HG03442 (cell line): ENCODE results near the gene GJA5.
"Not testable (repeated sequence)": the region's sequence is repeated elsewhere in the genome, so short reads cannot be mapped to it uniquely, and the experiment has no call there.

Source experiments
- ATAC-seq: cut with Tn5 transposase; IDR thresholded peaks from one replicate; pipeline ENCODE4 v1.9.1; 2021; ENCODE audit warnings: mild to moderate bottlenecking, moderate library complexity; ENCODE audit not compliant: unreplicated experiment

Gene GJA5

DNA sequence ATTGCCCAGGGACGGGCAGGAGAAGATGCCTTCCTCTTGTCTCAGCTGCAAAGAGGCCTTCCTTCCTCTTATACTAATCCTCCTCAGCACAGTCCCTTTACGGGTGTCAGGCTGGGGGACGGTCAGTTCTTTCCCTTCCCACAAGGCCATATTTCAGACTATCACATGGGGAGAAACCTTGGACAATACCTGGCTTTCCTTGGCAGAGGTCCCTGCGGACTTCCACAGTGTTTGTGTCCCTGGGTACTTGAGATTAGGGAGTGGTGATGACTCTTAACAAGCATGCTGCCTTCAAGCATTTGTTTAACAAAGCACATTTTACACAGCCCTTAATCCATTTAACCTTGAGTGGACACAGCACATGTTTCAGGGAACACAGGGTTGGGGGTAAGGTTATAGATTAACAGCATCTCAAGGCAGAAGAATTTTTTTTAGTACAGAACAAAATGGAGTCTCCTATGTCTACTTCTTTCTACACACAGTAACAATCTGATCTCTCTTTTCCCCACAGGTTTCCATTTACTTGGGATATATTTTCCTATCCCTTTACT lies 26.0 kb downstream of the GJA5 start:
- ATAC-seq = not testable (repeated sequence)

DNA sequence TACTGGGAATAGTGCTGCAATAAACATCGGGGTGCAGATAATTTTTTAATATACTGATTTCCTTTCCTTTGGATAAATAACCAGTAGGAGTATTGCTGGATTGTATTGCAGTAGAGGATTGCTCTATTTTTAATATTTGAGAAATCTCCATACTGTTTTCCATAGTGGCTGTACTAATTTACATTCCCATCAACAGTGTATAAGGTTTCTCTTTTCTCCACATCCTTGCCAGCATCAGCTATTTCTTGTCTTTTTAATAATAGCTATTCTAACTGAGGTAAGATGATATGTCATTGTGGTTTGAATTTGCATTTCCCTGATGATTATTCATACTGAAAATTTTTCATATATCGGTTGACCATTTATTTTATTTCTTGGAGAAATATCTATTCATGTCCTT lies 31.1 kb downstream of the GJA5 start:
- no peak for ATAC-seq

DNA sequence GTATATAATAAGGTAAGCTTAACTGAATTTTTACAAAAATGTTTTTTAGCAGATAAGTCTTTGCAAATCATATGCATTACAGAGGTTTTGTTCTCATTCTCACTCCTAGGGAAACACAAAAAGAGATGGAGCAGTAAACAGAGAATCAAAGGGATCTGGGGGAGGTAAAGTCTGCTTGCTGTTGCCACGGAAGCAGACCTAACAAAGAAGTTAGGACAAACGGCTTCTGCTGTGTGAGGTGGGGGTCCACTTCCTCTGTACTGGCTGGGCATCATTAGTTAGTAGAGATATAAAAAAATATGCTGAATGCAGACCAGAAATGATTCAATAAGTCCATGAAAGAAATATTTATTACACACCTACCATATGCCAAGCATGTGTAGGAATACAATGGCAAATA lies 34.2 kb downstream of the GJA5 start:
- no peak for ATAC-seq

DNA sequence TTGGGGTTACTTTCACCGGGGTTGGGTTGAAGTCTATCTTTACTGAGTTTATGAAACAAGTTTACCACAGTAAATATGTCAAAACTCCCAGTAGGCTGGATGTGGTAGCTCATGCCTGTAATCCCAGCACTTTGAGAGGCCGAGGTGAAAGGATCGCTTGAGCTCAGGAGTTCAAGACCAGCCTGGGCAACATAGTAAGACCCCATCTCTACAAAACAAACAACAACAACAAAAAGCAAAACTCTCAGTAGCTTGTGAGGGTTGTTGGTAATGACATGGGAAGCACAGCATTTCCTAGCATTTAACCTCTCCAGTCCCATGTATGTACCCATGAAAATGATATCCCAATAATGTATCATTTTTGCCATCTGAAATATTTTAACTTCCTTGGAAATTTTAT lies 34.7 kb downstream of the GJA5 start:
- ATAC-seq = no peak

DNA sequence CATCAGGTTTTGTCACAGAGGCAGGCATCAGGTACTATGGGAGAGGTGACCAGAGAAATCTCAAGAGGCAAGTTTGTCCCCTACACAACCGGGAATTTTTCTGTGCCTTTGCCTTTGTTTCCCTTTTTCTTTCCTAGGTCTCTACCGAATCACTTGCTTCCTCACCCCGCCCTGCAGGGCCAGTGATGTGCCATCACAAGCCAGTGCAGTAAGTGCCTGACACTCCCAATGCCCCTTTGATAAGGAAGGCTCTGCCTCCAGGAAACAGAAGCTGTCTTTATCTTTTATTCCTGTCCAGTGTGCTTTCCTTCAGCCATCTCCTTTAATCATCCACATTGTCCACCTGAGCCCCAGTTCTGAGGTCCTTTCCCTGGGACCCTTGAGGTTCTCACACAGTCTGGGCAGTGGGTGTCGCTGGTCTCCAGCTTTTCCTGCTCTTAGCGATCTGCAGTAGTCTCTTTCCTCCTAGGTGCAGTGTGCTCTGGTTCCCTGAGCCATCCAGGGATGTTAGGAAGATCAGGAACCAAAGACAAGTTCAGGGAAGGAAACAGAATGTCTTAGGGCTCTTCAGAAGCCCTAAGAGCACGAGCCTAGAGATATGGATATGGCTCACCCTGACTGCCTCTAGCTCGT lies 36.6 kb downstream of the GJA5 start:
- ATAC-seq = no peak

DNA sequence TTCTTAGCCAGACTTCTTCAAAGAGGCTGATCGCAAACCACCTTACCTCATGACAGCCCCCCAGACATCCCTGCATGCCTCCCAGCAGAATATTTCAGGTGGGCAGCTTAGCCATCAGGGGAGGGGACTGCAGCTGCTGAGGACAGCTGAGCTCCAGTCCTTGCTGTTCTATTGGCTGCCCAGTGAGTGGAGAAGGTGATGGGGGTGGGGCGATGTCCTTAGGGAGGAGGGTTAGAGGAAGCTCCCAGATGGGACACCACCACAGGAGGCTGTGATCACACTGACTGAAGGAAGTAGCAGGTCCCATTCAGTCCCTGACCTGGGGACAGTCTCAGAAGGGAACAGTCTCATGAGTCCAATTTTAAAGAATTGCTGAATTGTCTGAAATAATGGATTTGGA lies 38.3 kb downstream of the GJA5 start:
- ATAC-seq = no peak

DNA sequence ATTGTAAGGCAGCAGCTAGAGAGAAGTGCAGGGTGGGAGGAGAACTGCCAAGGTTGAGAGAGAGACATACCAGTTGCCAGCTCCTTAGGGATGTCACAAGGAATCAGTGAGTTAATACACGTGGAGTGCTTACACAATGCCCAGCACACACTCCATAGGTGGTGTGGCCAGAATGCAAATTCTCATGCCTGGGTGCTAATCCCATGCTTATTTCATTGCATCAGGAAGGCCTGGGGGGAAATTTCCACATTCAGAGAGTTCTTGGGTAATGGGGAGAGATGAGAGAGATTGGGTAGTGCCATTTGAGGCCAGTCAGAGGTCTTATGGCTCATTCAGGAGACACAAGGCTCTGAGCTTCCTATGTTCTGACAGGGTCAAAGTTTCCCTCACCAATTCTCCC lies 38.7 kb downstream of the GJA5 start:
- ATAC-seq = no peak

DNA sequence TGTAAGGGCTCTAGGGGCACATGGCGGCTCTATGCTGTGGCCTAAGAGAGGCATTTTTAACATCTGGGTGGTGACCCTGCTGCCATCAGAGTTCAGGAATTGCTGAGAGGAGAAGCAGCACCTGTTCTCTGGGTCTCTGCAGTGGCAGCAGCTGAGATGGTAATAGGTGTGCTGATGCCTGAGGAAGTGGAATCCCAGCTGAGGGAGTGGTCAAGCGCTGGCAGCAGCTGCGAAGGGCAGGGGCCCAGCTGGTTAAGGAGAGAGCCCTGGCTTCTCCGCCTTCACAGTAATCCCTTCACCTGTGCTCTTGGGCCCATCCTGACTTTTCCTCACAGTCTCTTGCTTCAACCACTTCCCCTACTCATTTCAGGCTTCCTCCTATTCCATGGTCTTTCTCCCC lies 39.8 kb downstream of the GJA5 start:
- no peak for ATAC-seq

DNA sequence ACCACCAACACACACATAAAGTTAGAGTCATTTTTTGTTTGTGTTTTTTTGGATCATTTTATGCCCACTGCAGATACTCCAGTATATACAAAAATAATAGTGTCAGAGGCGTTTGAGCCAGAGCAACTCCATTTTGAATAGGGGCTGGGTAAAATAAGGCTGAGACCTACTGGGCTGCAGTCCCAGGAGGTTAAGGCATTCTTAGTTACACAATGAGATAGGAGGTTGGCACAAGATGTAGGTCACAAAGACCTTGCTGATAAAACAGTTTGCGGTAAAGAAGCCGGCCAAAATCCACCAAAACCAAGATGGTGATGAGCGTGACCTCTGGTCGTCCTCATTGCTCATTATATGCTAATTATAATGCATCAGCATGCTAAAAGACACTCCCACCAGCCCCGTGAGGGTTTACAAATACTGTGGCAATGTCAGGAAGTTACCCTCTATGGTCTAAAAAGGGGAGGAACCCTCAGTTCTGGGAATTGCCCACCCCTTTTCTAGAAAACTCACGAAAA lies 40.6 kb downstream of the GJA5 start:
- no peak for ATAC-seq

DNA sequence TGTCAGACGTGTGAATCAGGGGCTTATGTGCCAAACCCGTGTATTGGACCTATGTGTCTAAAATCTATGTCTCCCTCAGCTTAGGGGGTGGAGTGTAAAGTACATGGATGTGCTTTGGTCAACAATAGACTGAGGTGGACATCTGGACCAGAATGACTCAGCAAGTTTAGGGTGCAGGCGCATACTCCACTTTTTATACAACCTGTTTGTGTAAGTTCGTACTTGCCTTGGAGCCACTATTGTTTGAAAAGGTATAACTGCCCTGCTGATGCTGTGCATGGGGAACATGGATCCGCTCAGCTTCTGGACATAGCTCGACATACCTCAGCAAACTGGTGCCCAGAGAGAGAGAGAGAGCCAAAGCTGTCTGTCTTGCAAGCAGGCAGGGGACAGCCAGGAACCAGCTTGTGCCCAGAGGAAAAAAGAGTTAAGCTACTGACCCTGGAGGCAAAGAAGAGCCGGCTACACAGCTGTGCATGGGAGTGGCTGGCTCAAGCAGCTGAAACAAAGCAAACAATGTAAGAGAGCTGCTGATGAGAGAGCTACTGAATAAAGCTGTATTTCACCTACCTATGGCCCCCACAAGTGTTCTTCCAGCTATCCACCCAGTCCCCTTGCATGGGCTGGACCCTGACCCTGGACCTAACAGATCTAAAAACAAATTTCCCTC lies 41.2 kb downstream of the GJA5 start:
- no peak for ATAC-seq

DNA sequence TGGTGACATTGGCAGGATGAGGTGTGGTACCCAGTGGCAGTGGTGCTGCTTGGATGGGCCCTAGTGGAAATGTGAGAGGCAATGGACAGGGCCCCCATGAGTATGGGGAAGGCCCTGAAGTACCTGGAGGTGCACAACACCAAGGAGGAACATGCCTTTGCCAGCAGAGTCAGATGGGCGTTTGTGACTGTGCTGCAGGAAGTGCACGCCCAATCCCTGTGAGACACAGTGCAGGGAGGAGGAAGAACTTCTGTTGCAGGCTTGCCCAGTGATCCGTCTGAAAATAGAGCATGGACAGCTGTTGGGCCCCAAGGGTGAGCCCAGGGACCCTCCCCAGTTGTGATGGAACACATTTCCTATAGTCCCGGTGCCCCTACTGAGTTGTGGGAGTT lies 42.7 kb downstream of the GJA5 start:
- no peak for ATAC-seq

DNA sequence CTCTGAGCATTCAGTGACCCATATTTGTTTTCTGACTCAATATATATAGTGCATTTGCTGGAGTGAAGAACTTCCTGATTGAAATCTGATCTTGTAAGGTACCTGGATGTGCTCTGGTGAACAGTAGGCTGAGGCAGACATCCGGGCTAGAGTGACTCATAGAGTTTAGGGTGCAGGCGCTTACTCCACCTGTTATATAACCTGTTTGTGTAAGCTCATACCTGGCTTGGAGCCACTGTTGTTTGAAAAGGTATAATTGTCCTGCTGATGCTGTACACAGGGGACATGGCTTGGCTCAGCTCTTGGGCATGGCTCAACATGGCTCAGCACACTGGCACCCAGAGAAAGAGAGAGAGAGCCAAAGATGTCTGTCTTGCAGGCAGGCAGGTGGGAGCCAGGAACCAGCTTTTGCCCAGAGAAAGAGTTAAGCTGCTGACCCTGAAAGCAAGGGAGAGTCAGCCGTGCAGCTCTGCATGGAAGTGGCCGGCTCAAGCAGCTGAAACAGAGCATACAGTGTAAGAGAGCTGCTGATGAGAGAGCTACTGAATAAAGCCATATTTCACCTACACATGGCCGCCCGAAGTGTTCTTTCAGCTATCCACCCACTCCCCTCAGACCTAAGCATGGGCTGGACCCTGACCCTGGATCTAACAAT lies 43.2 kb downstream of the GJA5 start:
- no peak for ATAC-seq

DNA sequence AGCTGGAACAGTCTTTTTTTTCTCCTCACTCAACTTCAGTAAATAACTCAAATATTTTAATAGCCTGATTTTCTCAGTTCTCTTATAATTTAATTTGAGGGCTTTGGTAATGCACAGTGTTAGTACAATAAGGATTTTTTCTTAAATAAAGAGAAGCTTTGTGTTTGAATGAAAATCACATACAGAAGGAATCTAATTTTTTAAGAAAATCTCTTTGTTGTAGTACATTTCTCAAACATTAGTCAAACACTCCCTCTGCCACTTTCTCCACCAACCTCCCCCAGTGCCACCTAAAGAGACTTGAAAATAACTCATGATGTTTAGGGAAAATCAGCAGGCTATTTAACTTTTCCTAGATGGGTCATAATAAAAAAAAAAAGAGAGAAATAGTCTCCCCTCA lies 47.8 kb downstream of the GJA5 start:
- no peak for ATAC-seq
